ENCODE data around the gene RPL36A.

- TF ChIP-seq, protein P1, sequence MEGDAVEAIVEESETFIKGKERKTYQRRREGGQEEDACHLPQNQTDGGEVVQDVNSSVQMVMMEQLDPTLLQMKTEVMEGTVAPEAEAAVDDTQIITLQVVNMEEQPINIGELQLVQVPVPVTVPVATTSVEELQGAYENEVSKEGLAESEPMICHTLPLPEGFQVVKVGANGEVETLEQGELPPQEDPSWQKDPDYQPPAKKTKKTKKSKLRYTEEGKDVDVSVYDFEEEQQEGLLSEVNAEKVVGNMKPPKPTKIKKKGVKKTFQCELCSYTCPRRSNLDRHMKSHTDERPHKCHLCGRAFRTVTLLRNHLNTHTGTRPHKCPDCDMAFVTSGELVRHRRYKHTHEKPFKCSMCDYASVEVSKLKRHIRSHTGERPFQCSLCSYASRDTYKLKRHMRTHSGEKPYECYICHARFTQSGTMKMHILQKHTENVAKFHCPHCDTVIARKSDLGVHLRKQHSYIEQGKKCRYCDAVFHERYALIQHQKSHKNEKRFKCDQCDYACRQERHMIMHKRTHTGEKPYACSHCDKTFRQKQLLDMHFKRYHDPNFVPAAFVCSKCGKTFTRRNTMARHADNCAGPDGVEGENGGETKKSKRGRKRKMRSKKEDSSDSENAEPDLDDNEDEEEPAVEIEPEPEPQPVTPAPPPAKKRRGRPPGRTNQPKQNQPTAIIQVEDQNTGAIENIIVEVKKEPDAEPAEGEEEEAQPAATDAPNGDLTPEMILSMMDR (IDR thresholded peaks at IDR 0.05) = peak; percentile 68
- no peak for TF ChIP-seq EZH2 (IDR thresholded peaks at IDR 0.05; ENCODE audit: borderline replicate concordance, insufficient read depth, low read depth, low read length, poor library complexity, severe bottlenecking)
Measured at GRCh38 chrX:101390664-101391525, at the start of gene RPL36A.

Data from B cell (primary cell).